GM19240 (cell line): ENCODE data around the gene SNX10.

Experiments used
- DNase-seq: peaks from one replicate; pipeline ENCODE4 v3.0.0; 2011; ENCODE audit warnings: low spot score; ENCODE audit not compliant: insufficient read length

SNX10 gene

GRCh38 chr7:26399736-26400135, 108.1 kb downstream of the SNX10 start:
- no peak for DNase-seq

GRCh38 chr7:26403640-26404039, 112.0 kb downstream of the SNX10 start:
- DNase-seq = no peak

- DNase-seq = no peak
Measured at GRCh38 chr7:26404189-26404996, 112.7 kb downstream of the SNX10 start.

GRCh38 chr7:26406433-26406832, 114.8 kb downstream of the SNX10 start:
- no peak for DNase-seq

- no peak for DNase-seq
Measured at GRCh38 chr7:26409661-26410547, 118.2 kb downstream of the SNX10 start.

GRCh38 chr7:26413007-26413691, 121.5 kb downstream of the SNX10 start:
- DNase-seq = no peak

- DNase-seq = no peak
Measured at GRCh38 chr7:26416004-26416403, 124.3 kb downstream of the SNX10 start.

- no peak for DNase-seq
Measured at GRCh38 chr7:26417911-26418413, 126.3 kb downstream of the SNX10 start.

GRCh38 chr7:26419198-26419597, 127.5 kb downstream of the SNX10 start:
- DNase-seq = no peak

GRCh38 chr7:26420422-26421019, 128.9 kb downstream of the SNX10 start:
- no peak for DNase-seq

- no peak for DNase-seq
Measured at GRCh38 chr7:26422761-26423160, 131.1 kb downstream of the SNX10 start.

GRCh38 chr7:26423436-26423835, 131.8 kb downstream of the SNX10 start:
- DNase-seq = no peak
